ENCODE data around the gene MCOLN2. TPM values are rescaled to one million over a fixed set of nuclear protein-coding genes. Genes with fewer than 3 reads are reported as not detected.
A peak's percentile ranks its signal among the peaks of the same experiment; 100 is the strongest.

Gene MCOLN2
- total RNA-seq, 1 experiment from 2014 or later = 3.8 TPM

DNA sequence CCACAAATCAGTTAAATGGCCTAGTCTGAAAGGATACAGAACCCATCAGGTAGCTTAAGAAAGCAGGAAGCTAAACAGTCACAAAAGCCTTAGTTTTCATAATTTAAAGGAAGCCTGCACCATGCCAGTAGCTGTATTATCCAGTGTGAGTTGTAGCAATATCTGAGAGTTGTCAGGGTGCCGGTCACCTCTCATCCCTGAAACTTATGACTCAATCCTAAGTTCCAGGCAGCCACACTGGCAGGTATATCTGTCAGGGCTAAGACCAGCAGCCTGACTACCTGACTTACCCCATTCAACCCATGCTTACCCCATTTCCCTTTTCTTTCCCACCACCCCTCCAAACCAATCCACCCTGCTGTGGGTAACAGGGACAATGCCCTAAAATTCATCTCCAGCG is 66.1 kb downstream of the MCOLN2 start (continued):
- no peak for TF ChIP-seq EMX1 (CRISPR knock-in tag; IDR thresholded peaks at IDR 0.05)
- no peak for TF ChIP-seq ZNF671 (CRISPR knock-in tag; IDR thresholded peaks at IDR 0.05)
- TF ChIP-seq ZNF121 (CRISPR knock-in tag; IDR thresholded peaks at IDR 0.05) = no peak
- TF ChIP-seq, protein P1, sequence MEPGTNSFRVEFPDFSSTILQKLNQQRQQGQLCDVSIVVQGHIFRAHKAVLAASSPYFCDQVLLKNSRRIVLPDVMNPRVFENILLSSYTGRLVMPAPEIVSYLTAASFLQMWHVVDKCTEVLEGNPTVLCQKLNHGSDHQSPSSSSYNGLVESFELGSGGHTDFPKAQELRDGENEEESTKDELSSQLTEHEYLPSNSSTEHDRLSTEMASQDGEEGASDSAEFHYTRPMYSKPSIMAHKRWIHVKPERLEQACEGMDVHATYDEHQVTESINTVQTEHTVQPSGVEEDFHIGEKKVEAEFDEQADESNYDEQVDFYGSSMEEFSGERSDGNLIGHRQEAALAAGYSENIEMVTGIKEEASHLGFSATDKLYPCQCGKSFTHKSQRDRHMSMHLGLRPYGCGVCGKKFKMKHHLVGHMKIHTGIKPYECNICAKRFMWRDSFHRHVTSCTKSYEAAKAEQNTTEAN (CRISPR knock-in tag; IDR thresholded peaks at IDR 0.05) = no peak
- no peak for TF ChIP-seq ZNF416 (CRISPR knock-in tag; IDR thresholded peaks at IDR 0.05)
- TF ChIP-seq, protein P2, sequence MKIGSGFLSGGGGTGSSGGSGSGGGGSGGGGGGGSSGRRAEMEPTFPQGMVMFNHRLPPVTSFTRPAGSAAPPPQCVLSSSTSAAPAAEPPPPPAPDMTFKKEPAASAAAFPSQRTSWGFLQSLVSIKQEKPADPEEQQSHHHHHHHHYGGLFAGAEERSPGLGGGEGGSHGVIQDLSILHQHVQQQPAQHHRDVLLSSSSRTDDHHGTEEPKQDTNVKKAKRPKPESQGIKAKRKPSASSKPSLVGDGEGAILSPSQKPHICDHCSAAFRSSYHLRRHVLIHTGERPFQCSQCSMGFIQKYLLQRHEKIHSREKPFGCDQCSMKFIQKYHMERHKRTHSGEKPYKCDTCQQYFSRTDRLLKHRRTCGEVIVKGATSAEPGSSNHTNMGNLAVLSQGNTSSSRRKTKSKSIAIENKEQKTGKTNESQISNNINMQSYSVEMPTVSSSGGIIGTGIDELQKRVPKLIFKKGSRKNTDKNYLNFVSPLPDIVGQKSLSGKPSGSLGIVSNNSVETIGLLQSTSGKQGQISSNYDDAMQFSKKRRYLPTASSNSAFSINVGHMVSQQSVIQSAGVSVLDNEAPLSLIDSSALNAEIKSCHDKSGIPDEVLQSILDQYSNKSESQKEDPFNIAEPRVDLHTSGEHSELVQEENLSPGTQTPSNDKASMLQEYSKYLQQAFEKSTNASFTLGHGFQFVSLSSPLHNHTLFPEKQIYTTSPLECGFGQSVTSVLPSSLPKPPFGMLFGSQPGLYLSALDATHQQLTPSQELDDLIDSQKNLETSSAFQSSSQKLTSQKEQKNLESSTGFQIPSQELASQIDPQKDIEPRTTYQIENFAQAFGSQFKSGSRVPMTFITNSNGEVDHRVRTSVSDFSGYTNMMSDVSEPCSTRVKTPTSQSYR (CRISPR knock-in tag; IDR thresholded peaks at IDR 0.05) = no peak
- TF ChIP-seq JUN (CRISPR knock-in tag; IDR thresholded peaks at IDR 0.05) = no peak
- no peak for TF ChIP-seq MXD4 (CRISPR knock-in tag; IDR thresholded peaks at IDR 0.05; ENCODE audit: borderline replicate concordance)
- TF ChIP-seq, protein P3, sequence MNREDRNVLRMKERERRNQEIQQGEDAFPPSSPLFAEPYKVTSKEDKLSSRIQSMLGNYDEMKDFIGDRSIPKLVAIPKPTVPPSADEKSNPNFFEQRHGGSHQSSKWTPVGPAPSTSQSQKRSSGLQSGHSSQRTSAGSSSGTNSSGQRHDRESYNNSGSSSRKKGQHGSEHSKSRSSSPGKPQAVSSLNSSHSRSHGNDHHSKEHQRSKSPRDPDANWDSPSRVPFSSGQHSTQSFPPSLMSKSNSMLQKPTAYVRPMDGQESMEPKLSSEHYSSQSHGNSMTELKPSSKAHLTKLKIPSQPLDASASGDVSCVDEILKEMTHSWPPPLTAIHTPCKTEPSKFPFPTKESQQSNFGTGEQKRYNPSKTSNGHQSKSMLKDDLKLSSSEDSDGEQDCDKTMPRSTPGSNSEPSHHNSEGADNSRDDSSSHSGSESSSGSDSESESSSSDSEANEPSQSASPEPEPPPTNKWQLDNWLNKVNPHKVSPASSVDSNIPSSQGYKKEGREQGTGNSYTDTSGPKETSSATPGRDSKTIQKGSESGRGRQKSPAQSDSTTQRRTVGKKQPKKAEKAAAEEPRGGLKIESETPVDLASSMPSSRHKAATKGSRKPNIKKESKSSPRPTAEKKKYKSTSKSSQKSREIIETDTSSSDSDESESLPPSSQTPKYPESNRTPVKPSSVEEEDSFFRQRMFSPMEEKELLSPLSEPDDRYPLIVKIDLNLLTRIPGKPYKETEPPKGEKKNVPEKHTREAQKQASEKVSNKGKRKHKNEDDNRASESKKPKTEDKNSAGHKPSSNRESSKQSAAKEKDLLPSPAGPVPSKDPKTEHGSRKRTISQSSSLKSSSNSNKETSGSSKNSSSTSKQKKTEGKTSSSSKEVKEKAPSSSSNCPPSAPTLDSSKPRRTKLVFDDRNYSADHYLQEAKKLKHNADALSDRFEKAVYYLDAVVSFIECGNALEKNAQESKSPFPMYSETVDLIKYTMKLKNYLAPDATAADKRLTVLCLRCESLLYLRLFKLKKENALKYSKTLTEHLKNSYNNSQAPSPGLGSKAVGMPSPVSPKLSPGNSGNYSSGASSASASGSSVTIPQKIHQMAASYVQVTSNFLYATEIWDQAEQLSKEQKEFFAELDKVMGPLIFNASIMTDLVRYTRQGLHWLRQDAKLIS (CRISPR knock-in tag; IDR thresholded peaks at IDR 0.05; ENCODE audit: borderline replicate concordance) = no peak
- no peak for TF ChIP-seq RORB (CRISPR knock-in tag; IDR thresholded peaks at IDR 0.05)
- TF ChIP-seq, protein P4, sequence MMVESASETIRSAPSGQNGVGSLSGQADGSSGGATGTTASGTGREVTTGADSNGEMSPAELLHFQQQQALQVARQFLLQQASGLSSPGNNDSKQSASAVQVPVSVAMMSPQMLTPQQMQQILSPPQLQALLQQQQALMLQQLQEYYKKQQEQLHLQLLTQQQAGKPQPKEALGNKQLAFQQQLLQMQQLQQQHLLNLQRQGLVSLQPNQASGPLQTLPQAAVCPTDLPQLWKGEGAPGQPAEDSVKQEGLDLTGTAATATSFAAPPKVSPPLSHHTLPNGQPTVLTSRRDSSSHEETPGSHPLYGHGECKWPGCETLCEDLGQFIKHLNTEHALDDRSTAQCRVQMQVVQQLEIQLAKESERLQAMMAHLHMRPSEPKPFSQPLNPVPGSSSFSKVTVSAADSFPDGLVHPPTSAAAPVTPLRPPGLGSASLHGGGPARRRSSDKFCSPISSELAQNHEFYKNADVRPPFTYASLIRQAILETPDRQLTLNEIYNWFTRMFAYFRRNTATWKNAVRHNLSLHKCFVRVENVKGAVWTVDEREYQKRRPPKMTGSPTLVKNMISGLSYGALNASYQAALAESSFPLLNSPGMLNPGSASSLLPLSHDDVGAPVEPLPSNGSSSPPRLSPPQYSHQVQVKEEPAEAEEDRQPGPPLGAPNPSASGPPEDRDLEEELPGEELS (CRISPR knock-in tag; IDR thresholded peaks at IDR 0.05) = no peak

DNA sequence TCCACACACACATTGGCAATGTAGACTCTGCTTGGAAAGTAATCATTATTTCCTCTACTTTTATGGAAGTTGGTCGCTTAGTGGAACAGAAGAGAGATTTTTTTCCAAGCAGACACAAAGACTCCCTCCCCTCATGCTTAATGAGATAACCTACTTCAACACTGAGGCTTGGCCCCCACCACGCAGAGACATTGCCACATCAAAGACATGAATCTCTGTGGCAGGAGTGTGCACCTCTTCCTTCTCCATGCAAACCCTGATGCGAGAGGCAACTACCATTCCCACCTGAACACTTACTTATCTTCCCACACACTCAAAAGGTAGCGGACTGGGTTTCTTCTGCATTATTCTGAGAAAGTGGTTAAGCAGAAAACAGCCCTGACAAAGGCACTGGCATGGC is 66.6 kb downstream of the MCOLN2 start:
- no peaks in the 10 kb centered on the region for H3K36me3 Mint-ChIP-seq
- H3K4me1 Mint-ChIP-seq = peaks cover 17% of the 10 kb centered on the region
- H3K4me3 Mint-ChIP-seq = no peak overlapping the region
- ChIA-PET CTCF (interaction anchor here (1.6 kb wide), 1 partner anchor 329 kb away, joined by 3 read pairs; the partner anchor contains the start of gene C1orf52), POLR2A (no interaction called here)
- no peaks in the 10 kb centered on the region for H3K9me3 Mint-ChIP-seq
- TF ChIP-seq OVOL2 (CRISPR knock-in tag; IDR thresholded peaks at IDR 0.05; ENCODE audit: borderline replicate concordance) (no peak), ELF4 (CRISPR knock-in tag; IDR thresholded peaks at IDR 0.05; ENCODE audit: low read depth) (no peak), ETV6 (CRISPR knock-in tag; IDR thresholded peaks at IDR 0.05) (no peak)
- TF ChIP-seq, protein P5, sequence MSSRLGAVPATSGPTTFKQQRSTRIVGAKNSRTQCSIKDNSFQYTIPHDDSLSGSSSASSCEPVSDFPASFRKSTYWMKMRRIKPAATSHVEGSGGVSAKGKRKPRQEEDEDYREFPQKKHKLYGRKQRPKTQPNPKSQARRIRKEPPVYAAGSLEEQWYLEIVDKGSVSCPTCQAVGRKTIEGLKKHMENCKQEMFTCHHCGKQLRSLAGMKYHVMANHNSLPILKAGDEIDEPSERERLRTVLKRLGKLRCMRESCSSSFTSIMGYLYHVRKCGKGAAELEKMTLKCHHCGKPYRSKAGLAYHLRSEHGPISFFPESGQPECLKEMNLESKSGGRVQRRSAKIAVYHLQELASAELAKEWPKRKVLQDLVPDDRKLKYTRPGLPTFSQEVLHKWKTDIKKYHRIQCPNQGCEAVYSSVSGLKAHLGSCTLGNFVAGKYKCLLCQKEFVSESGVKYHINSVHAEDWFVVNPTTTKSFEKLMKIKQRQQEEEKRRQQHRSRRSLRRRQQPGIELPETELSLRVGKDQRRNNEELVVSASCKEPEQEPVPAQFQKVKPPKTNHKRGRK (CRISPR knock-in tag; IDR thresholded peaks at IDR 0.05; ENCODE audit: borderline replicate concordance) = no peak
- TF ChIP-seq, protein P6, sequence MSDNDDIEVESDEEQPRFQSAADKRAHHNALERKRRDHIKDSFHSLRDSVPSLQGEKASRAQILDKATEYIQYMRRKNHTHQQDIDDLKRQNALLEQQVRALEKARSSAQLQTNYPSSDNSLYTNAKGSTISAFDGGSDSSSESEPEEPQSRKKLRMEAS (CRISPR knock-in tag; IDR thresholded peaks at IDR 0.05) = no peak
- TF ChIP-seq, protein P7, sequence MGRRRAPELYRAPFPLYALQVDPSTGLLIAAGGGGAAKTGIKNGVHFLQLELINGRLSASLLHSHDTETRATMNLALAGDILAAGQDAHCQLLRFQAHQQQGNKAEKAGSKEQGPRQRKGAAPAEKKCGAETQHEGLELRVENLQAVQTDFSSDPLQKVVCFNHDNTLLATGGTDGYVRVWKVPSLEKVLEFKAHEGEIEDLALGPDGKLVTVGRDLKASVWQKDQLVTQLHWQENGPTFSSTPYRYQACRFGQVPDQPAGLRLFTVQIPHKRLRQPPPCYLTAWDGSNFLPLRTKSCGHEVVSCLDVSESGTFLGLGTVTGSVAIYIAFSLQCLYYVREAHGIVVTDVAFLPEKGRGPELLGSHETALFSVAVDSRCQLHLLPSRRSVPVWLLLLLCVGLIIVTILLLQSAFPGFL (CRISPR knock-in tag; IDR thresholded peaks at IDR 0.05; ENCODE audit: borderline replicate concordance) = no peak
- TF ChIP-seq, protein P8, sequence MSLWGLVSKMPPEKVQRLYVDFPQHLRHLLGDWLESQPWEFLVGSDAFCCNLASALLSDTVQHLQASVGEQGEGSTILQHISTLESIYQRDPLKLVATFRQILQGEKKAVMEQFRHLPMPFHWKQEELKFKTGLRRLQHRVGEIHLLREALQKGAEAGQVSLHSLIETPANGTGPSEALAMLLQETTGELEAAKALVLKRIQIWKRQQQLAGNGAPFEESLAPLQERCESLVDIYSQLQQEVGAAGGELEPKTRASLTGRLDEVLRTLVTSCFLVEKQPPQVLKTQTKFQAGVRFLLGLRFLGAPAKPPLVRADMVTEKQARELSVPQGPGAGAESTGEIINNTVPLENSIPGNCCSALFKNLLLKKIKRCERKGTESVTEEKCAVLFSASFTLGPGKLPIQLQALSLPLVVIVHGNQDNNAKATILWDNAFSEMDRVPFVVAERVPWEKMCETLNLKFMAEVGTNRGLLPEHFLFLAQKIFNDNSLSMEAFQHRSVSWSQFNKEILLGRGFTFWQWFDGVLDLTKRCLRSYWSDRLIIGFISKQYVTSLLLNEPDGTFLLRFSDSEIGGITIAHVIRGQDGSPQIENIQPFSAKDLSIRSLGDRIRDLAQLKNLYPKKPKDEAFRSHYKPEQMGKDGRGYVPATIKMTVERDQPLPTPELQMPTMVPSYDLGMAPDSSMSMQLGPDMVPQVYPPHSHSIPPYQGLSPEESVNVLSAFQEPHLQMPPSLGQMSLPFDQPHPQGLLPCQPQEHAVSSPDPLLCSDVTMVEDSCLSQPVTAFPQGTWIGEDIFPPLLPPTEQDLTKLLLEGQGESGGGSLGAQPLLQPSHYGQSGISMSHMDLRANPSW (CRISPR knock-in tag; conservative IDR thresholded peaks at IDR 0.05; ENCODE audit: low read depth) = no peak
- TF ChIP-seq, protein P9, sequence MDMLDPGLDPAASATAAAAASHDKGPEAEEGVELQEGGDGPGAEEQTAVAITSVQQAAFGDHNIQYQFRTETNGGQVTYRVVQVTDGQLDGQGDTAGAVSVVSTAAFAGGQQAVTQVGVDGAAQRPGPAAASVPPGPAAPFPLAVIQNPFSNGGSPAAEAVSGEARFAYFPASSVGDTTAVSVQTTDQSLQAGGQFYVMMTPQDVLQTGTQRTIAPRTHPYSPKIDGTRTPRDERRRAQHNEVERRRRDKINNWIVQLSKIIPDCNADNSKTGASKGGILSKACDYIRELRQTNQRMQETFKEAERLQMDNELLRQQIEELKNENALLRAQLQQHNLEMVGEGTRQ (CRISPR knock-in tag; IDR thresholded peaks at IDR 0.05) = no peak
- no peak for ATAC-seq
- H3K27ac Mint-ChIP-seq = 0 out of 2 replicates have a peak overlapping the region, but pooled peaks have one; percentile 34
- H3K27me3 Mint-ChIP-seq (ENCODE audit: low read depth) = no peaks in the 10 kb centered on the region; the same call in 1 of the 2 replicates
- no peak for DNase-seq (ENCODE audit: low spot score)
